MM.1S (cell line): Measurements from ENCODE around the gene GTF2I.
"Not testable (repeated sequence)": the region's sequence is repeated elsewhere in the genome, so short reads cannot be mapped to it uniquely, and the experiment has no call there.

Experiments
- DNase-seq: peaks from one replicate; pipeline ENCODE4 v3.0.0-alpha.2; 2015
- H2AFZ ChIP-seq: fragments of 300-600 bp; sonication (generic); 2 replicates; pipeline ENCODE4 v1.6.0; 2016; ENCODE audit warnings: antibody characterized with exemption, low read length
- H3F3A ChIP-seq: fragments of 300-600 bp; sonication (generic); 2 replicates; pipeline ENCODE4 v1.6.1; 2016; ENCODE audit warnings: mild to moderate bottlenecking, antibody characterized with exemption, low read length, moderate library complexity, mixed read lengths; ENCODE audit not compliant: insufficient read depth
- H3K27ac ChIP-seq: fragments of 300-600 bp; sonication (generic); 2 replicates; pipeline ENCODE4 v1.5.1; 2016; ENCODE audit warnings: mild to moderate bottlenecking, low read length
- H3K27me3 ChIP-seq: fragments of 300-600 bp; sonication (generic); replicated peaks from 2 replicates; pipeline ENCODE4 v1.6.0; 2016; ENCODE audit warnings: low read length; ENCODE audit not compliant: insufficient read depth
- H3K36me3 ChIP-seq: fragments of 300-600 bp; sonication (generic); replicated peaks from 2 replicates; pipeline ENCODE4 v1.6.1; 2016; ENCODE audit warnings: mild to moderate bottlenecking, low read length, mixed read lengths; ENCODE audit not compliant: insufficient read depth
- H3K4me1 ChIP-seq: fragments of 300-600 bp; sonication (generic); 2 replicates; pipeline ENCODE4 v1.6.1; 2016; ENCODE audit warnings: low read length, mixed read lengths
- H3K4me2 ChIP-seq: fragments of 300-600 bp; sonication (generic); 2 replicates; pipeline ENCODE4 v1.6.0; 2016; ENCODE audit warnings: low read depth, low read length
- H3K4me3 ChIP-seq: fragments of 300-600 bp; sonication (generic); 2 replicates; pipeline ENCODE4 v1.5.1; 2016; ENCODE audit warnings: low read length, mixed read lengths
- H3K79me2 ChIP-seq: fragments of 300-600 bp; sonication (generic); 2 replicates; pipeline ENCODE4 v1.6.1; 2016; ENCODE audit warnings: mixed run types, low read length, mixed read lengths
- H3K9ac ChIP-seq: fragments of 300-600 bp; sonication (generic); 2 replicates; pipeline ENCODE4 v1.6.1; 2016; ENCODE audit warnings: low read length, mixed read lengths
- H3K9me2 ChIP-seq: fragments of 300-600 bp; sonication (generic); replicated peaks from 2 replicates; pipeline ENCODE4 v1.6.1; 2016; ENCODE audit warnings: mild to moderate bottlenecking, low read length, mixed read lengths; ENCODE audit not compliant: insufficient read depth
- H3K9me3 ChIP-seq: fragments of 300-600 bp; sonication (generic); replicated peaks from 2 replicates; pipeline ENCODE4 v1.6.1; 2016; ENCODE audit warnings: mild to moderate bottlenecking, low read length, mixed read lengths; ENCODE audit not compliant: insufficient read depth
- H4K20me1 ChIP-seq: fragments of 300-600 bp; sonication (generic); 2 replicates; pipeline ENCODE4 v1.6.1; 2016; ENCODE audit warnings: mild to moderate bottlenecking, low read length, moderate library complexity, mixed read lengths; ENCODE audit not compliant: insufficient read depth
- EZH2 ChIP-seq: fragments of 300-600 bp; sonication (generic); optimal IDR thresholded peaks from 2 replicates; pipeline ENCODE3; 2017; ENCODE audit warnings: low read depth, mild to moderate bottlenecking, antibody characterized with exemption, low read length, mixed read lengths
- EZH2phosphoT487 ChIP-seq: fragments of 300-600 bp; sonication (generic); IDR thresholded peaks from 2 replicates; pipeline ENCODE4 v1.6.1; 2018; ENCODE audit warnings: antibody characterized with exemption, low read length
- TF ChIP-seq, protein P1 (sequence below): fragments of 300-600 bp; sonication (generic); IDR thresholded peaks from 2 replicates; pipeline ENCODE4 v1.5.1; 2016; ENCODE audit warnings: antibody characterized with exemption, low read length, mixed read lengths

GTF2I gene

DNA sequence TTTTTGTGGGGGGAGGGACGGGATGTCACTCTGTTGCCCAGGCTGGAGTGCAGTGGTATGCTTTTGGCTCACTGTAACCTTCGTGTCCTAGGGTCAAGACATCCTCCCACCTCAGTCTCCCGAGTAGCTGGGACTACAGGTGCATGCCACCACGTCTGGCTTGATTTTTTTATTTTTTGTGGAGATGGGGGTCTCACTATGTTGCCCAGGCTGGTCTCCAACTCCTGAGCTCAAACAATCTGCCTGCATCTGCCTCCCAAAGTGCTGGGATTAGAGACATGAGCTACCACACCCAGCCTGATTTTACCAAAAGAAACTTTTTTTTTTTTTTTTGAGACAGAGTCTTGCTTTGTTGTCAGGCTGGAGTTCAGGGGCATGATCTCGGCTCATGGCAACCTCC is 10.0 kb downstream of the GTF2I start:
- not testable (repeated sequence) for H3F3A ChIP-seq, H3K27me3 ChIP-seq, H3K9me2 ChIP-seq, H3K4me3 ChIP-seq, DNase-seq, H3K4me1 ChIP-seq, H3K27ac ChIP-seq, H3K9ac ChIP-seq, H3K36me3 ChIP-seq, H3K4me2 ChIP-seq, H2AFZ ChIP-seq, H3K9me3 ChIP-seq
- H4K20me1 ChIP-seq, result peaks cover 12% of the 10 kb centered on the region
- H3K79me2 ChIP-seq, result peaks cover 100% of the 10 kb centered on the region

DNA sequence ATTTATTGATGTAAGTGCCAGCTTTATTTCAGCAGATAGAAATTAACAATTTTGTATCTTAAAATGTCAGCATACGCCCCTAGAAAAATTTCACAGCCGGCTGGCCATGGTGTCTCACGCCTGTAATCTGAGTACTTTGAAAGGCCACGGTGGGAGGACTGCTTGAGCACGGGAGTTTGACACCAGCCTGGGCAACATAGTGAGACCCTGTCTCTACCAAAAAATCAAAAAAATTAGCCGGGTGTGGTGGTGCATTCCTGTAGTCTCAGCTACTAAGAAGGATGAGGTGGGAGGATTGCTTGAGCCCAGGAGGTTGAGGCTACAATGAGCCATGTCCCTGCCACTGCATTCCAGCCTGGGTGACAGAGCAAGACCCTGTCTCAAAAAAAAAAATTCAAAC is 14.1 kb downstream of the GTF2I start:
- Histone ChIP-seq H3K4me1 (no peaks in the 10 kb centered on the region), H3K9me2 (no peaks in the 10 kb centered on the region), H4K20me1 (peaks cover 4% of the 10 kb centered on the region), H3K27me3 (no peaks in the 10 kb centered on the region), H3K9ac (no peak overlapping the region), H3K4me2 (no peak overlapping the region), H3K9me3 (no peaks in the 10 kb centered on the region), H3K36me3 (no peaks in the 10 kb centered on the region), H3K79me2 (peaks cover 100% of the 10 kb centered on the region), H3K27ac (no peak overlapping the region), H3F3A (0 out of 2 replicates have a peak, but pooled peaks cover 3% of the 10 kb centered on the region), H2AFZ (no peak overlapping the region), H3K4me3 (no peak overlapping the region)
- TF ChIP-seq EZH2, result no peak
- TF ChIP-seq, protein P1, sequence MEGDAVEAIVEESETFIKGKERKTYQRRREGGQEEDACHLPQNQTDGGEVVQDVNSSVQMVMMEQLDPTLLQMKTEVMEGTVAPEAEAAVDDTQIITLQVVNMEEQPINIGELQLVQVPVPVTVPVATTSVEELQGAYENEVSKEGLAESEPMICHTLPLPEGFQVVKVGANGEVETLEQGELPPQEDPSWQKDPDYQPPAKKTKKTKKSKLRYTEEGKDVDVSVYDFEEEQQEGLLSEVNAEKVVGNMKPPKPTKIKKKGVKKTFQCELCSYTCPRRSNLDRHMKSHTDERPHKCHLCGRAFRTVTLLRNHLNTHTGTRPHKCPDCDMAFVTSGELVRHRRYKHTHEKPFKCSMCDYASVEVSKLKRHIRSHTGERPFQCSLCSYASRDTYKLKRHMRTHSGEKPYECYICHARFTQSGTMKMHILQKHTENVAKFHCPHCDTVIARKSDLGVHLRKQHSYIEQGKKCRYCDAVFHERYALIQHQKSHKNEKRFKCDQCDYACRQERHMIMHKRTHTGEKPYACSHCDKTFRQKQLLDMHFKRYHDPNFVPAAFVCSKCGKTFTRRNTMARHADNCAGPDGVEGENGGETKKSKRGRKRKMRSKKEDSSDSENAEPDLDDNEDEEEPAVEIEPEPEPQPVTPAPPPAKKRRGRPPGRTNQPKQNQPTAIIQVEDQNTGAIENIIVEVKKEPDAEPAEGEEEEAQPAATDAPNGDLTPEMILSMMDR, result no peak
- no peak for DNase-seq

GRCh38 chr7:74672343-74672915 is 14.9 kb downstream of the GTF2I start:
- Histone ChIP-seq H3K27me3 (no peaks in the 10 kb centered on the region), H3K9ac (no peak overlapping the region), H3K79me2 (peaks cover 100% of the 10 kb centered on the region), H3K4me2 (no peak overlapping the region), H3K4me1 (no peaks in the 10 kb centered on the region), H3K36me3 (no peaks in the 10 kb centered on the region), H3K4me3 (no peak overlapping the region), H3K9me2 (no peaks in the 10 kb centered on the region), H3K9me3 (no peaks in the 10 kb centered on the region), H2AFZ (no peak overlapping the region), H3F3A (no peaks in the 10 kb centered on the region), H4K20me1 (no peaks in the 10 kb centered on the region; the same call in 1 of the 2 replicates), H3K27ac (no peak overlapping the region)
- no peak for DNase-seq
- TF ChIP-seq, protein P1, result no peak
- no peak for TF ChIP-seq EZH2phosphoT487
- TF ChIP-seq EZH2, result no peak

GRCh38 chr7:74674166-74674565 is 16.6 kb downstream of the GTF2I start:
- no peaks in the 10 kb centered on the region for H3K36me3 ChIP-seq

More at GRCh38 chr7:74674166-74674565, 16.6 kb downstream of the GTF2I start:
- Histone ChIP-seq H3K9me3 (no peaks in the 10 kb centered on the region), H3K27me3 (no peaks in the 10 kb centered on the region), H3K79me2 (peaks cover 100% of the 10 kb centered on the region), H3K27ac (no peak overlapping the region), H3F3A (no peaks in the 10 kb centered on the region), H3K9me2 (no peaks in the 10 kb centered on the region), H3K4me3 (no peak overlapping the region), H2AFZ (no peak overlapping the region), H3K4me1 (no peaks in the 10 kb centered on the region), H3K9ac (no peak overlapping the region), H3K4me2 (no peak overlapping the region), H4K20me1 (no peaks in the 10 kb centered on the region; the same call in 1 of the 2 replicates)
- TF ChIP-seq, protein P1, result no peak
- TF ChIP-seq EZH2phosphoT487 (no peak), EZH2 (no peak)
- no peak for DNase-seq
